GDM1 (cell line): ENCODE measurements around the gene NFIA.

Experiments used
- DNase-seq: peaks from one replicate; lab custom pipeline; 2025; lab: John Stamatoyannopoulos, UW

The NFIA gene

GRCh38 chr1:61215676-61216289 is 133.4 kb downstream of the NFIA start:
- no peak for DNase-seq

GRCh38 chr1:61220536-61220935 is 138.2 kb downstream of the NFIA start:
- no peak for DNase-seq

GRCh38 chr1:61221642-61222041 is 139.3 kb downstream of the NFIA start:
- no peak for DNase-seq

- no peak for DNase-seq
Measured at GRCh38 chr1:61222240-61222639, 139.9 kb downstream of the NFIA start.

- no peak for DNase-seq
Measured at GRCh38 chr1:61223140-61223539, 140.8 kb downstream of the NFIA start.

- DNase-seq = no peak
Measured at GRCh38 chr1:61224609-61225008, 142.2 kb downstream of the NFIA start.

GRCh38 chr1:61225478-61225877 is 143.1 kb downstream of the NFIA start:
- no peak for DNase-seq

GRCh38 chr1:61226791-61227567 is 144.6 kb downstream of the NFIA start:
- DNase-seq = no peak

- DNase-seq = no peak
Measured at GRCh38 chr1:61227857-61228550, 145.6 kb downstream of the NFIA start.

- no peak for DNase-seq
Measured at GRCh38 chr1:61230523-61230922, 148.2 kb downstream of the NFIA start.

GRCh38 chr1:61231795-61232194 is 149.4 kb downstream of the NFIA start:
- no peak for DNase-seq

GRCh38 chr1:61233121-61233660 is 150.8 kb downstream of the NFIA start:
- no peak for DNase-seq

GRCh38 chr1:61234587-61234919 is 152.2 kb downstream of the NFIA start:
- no peak for DNase-seq

- no peak for DNase-seq
Measured at GRCh38 chr1:61237147-61237546, 154.8 kb downstream of the NFIA start.

GRCh38 chr1:61237659-61238358 is 155.4 kb downstream of the NFIA start:
- DNase-seq = no peak

GRCh38 chr1:61238359-61238665 is 156.0 kb downstream of the NFIA start:
- DNase-seq = no peak

- no peak for DNase-seq
Measured at GRCh38 chr1:61240878-61241277, 158.5 kb downstream of the NFIA start.

GRCh38 chr1:61241411-61241838 is 159.1 kb downstream of the NFIA start:
- DNase-seq = no peak

- DNase-seq = no peak
Measured at GRCh38 chr1:61241973-61242381, 159.6 kb downstream of the NFIA start.

- DNase-seq = no peak
Measured at GRCh38 chr1:61244114-61244513, 161.8 kb downstream of the NFIA start.

GRCh38 chr1:61245696-61246400 is 163.5 kb downstream of the NFIA start:
- no peak for DNase-seq
